K562 (cell line): ENCODE results near the gene YLPM1. TPM values are rescaled to one million over a fixed set of nuclear protein-coding genes. Genes with fewer than 3 reads are reported as not detected.

Experiments
- FOXK1 ChIP-seq: sonication (generic); formaldehyde crosslinking; IDR thresholded peaks from 2 replicates; pipeline ENCODE4 v1.8.0; 2022; ENCODE audit warnings: missing genetic modification reagents, mild to moderate bottlenecking, borderline replicate concordance
- PREB ChIP-seq: sonication (generic); formaldehyde crosslinking; IDR thresholded peaks from 2 replicates; pipeline ENCODE4 v1.8.1; 2023; ENCODE audit warnings: mild to moderate bottlenecking, missing genetic modification reagents
- ZBTB43 ChIP-seq: sonication (generic); formaldehyde crosslinking; IDR thresholded peaks from 2 replicates; pipeline ENCODE4 v1.8.0; 2023; ENCODE audit warnings: mild to moderate bottlenecking, missing genetic modification reagents
- polyA plus RNA-seq, 8 experiments: library from polyadenylated mRNA; depleted of rRNA in 4 of 8; stranded (reverse) in 5 of 8; unstranded in 3 of 8; fragments of >200 nt; fragmentation: Nextera tagmentation in 2 of 8; fragmentation: Illumina TruSeq in 1 of 8; extraction: Ambion mirVana in 2 of 8; extraction: Trizol in 1 of 8; gene quantifications; 2 replicates each; pipeline versions ENCODE4 v1.2.1 to v1.2.3, GENCODE V29; 2011 to 2014; ENCODE audit warnings: inconsistent platforms in 1 of 8, missing spikeins in 1 of 8
- total RNA-seq, 7 experiments: library from RNA; depleted of rRNA in 6 of 7; stranded (reverse); fragments of >200 nt in 6 of 7; fragmentation: Illumina TruSeq in 2 of 7; extraction: Trizol in 2 of 7; gene quantifications; 2 replicates each; pipeline versions ENCODE4 v1.2.1 to v1.2.3, GENCODE V29; 2011 to 2021; ENCODE audit warnings: low replicate concordance in 1 of 7
- TF ChIP-seq, protein P1 (sequence below): fragments of 450-650 bp; IDR thresholded peaks from 2 replicates; pipeline ENCODE4 v1.6.1; 2017; ENCODE audit warnings: antibody characterized with exemption

The YLPM1 gene
- total and polyA plus RNA-seq, 9 of the 15 experiments (the other 6 are each of a cell fraction or from before 2014, with no cell fraction given) = 7.2 to 32.7 (median 14.6) TPM

DNA sequence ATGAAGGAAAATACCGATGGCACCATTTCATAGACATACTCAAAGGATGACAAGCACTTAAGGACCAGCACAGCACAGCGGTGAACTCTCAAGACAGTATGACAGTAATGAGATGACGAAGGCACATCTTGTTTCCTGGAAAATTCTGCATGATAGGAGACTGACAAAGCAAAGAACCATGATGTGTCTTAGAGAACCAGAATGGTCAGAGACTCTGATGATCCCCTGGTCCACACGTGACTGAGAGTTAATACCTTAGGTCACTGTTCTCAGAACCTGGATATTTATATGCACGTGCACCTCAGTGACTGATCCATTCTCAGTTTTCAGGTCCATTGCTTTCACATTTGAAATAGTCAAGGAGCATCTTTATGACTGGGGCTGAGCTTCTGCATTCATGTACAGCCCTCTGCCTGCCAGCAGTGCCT, 77.5 kb downstream of the YLPM1 start (continued):
- no peak for TF ChIP-seq ZBTB43 (CRISPR knock-in tag)
- TF ChIP-seq, protein P1, sequence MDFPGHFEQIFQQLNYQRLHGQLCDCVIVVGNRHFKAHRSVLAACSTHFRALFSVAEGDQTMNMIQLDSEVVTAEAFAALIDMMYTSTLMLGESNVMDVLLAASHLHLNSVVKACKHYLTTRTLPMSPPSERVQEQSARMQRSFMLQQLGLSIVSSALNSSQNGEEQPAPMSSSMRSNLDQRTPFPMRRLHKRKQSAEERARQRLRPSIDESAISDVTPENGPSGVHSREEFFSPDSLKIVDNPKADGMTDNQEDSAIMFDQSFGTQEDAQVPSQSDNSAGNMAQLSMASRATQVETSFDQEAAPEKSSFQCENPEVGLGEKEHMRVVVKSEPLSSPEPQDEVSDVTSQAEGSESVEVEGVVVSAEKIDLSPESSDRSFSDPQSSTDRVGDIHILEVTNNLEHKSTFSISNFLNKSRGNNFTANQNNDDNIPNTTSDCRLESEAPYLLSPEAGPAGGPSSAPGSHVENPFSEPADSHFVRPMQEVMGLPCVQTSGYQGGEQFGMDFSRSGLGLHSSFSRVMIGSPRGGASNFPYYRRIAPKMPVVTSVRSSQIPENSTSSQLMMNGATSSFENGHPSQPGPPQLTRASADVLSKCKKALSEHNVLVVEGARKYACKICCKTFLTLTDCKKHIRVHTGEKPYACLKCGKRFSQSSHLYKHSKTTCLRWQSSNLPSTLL = no peak
- TF ChIP-seq FOXK1 (CRISPR knock-in tag) = no peak
- no peak for TF ChIP-seq PREB
